Right forelimb (tissue), 1 donor: ENCODE measurements around the gene KRT71.
A peak's percentile ranks its signal among the peaks of the same experiment; 100 is the strongest.

Source experiments
- DNase-seq: peaks from one replicate; pipeline ENCODE4 v3.0.0-alpha.2; 2018

The KRT71 gene

GRCh38 chr12:52535574-52535973, 17.4 kb downstream of the KRT71 start:
- DNase-seq: no peak

GRCh38 chr12:52534482-52534881, 18.5 kb downstream of the KRT71 start:
- DNase-seq: no peak

GRCh38 chr12:52533686-52534470, 19.1 kb downstream of the KRT71 start:
- peak; percentile 40 for DNase-seq

GRCh38 chr12:52532636-52533035, 20.3 kb downstream of the KRT71 start:
- DNase-seq: peak; percentile 34

DNA sequence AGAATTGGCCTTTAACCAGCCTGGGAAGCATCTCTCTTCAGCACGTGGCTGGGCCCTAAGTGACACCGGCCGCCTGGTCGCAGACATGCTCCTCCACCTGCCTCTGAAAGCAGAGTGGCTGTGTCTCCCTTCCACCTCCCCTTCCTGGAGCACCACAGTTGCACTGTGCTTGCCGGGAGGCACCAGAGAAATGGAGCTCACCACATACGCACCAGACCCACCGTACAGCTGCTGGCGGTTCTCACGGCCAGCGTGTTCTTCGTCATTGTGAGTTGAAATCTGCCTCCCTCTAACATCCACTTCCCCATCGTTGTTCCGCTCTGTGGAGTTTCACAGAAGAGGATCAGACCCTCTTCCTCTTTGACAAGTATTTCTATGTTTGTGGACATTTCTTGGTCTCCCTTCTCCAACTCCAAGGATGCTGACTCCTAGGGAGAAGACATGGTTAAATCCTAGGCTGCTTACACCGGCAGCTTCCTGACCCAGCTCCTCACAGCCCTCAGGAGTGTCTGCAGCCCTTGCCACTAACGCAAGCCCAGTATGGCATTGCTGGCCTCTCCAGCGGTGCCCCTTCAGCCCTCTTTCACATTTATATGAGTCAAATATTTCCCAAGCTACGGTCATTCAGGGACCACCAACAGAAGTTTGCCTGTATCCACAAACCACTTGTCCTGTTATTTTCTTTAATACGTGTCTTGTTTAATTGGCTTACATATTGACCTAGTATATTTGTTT, 21.2 kb downstream of the KRT71 start:
- DNase-seq: peak; percentile 37

DNA sequence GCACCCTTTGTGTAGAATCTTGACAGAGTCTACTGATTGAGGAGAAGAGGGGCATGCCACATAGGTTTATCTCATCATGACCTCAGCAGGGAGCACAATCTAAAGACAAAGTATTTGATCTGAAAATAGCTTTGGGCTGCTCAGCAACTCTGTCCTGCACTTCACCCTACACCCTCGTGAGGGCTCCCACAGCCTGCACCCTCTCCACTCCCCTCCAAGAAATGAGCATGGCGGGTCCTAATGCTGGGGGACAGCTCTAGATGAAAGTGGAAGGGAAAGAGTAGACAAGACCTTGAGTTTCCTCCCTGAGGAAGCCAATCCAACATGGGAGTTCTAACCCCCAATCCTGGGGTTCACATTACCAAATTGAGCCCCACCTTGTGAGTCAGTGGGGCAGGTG, 22.0 kb downstream of the KRT71 start:
- DNase-seq: no peak

GRCh38 chr12:52530366-52530765, 22.6 kb downstream of the KRT71 start:
- no peak for DNase-seq

GRCh38 chr12:52529846-52530245, 23.1 kb downstream of the KRT71 start:
- DNase-seq: peak; percentile 13

DNA sequence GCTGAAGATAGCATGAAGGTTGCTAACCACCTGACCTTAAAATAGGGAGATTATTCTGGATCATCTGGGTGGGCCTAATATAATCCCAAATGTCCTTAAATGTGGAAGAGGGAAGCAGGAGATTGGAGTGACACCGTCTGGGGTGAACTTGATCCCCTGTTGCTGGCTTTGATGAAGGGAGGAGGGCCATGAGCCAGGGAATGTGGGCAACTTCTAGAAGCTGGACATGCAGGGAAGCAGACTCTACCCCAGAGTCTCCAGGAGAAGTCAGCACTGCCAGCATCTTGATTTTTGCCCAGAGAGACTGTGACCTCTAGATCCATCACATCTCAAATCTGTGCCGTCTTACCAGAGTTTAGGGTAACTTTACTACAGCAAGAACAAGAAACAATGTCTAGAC, 23.5 kb downstream of the KRT71 start:
- no peak for DNase-seq

GRCh38 chr12:52528641-52529143, 24.3 kb downstream of the KRT71 start:
- DNase-seq: peak; percentile 37

- peak; percentile 38 for DNase-seq
Measured at GRCh38 chr12:52527121-52527800, 25.7 kb downstream of the KRT71 start.

- peak; percentile 39 for DNase-seq
Measured at GRCh38 chr12:52526511-52526951, 26.4 kb downstream of the KRT71 start.

GRCh38 chr12:52525661-52526499, 27.1 kb downstream of the KRT71 start:
- DNase-seq: peak; percentile 21

DNA sequence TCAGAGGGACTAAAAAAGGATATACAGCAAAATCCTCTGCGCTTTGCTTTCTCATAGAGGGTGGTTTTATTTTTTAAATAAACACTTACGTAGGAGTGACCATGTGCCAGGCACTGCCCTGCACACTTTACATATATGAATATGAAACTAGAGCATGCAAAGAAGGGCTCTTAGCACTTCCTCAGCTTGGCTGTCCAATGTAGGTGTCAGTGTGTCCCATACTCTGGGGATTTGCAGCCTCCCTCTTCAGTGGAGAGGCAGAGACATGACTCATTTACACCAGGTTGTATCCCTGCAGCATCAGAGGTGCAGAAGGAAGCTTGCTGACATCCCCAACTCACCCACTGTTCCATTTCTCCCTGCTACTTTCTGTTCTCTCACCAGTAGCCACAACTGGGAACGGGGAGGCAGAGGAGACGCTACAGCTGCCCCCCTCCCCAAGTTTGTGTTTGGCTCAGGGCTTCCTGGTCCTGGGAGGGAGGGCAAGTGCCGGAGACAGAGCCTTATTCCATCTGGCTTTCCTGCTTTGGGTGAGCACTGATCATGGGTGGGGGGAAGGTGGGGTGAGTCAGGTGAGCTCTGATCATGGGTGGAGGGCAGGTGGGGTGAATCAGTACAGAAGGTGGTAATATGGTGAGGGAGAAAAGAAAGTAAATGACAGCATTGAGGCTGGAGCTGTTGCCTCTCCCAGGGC, 27.9 kb downstream of the KRT71 start:
- no peak for DNase-seq

GRCh38 chr12:52524241-52524897, 28.6 kb downstream of the KRT71 start:
- DNase-seq: no peak

DNA sequence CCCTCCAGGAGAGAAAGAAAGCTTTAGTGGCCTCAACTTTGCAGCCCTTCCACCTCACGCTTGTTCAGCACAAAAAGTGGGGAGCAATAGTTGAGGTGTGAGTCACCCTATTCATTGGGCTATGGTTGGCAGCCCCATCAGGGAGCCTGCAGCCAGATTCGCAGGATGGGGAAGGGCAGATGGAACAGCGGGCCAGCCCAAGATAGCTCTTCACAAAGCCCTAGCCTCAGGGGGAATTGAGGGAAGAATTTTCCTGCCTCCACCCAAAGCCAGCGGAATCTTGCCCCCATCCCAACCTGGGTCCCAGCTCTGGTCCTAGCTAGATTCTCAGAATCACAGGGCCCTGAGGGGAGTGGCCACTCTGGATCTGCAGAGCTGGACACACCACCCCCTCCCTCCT, 29.1 kb downstream of the KRT71 start:
- no peak for DNase-seq

DNA sequence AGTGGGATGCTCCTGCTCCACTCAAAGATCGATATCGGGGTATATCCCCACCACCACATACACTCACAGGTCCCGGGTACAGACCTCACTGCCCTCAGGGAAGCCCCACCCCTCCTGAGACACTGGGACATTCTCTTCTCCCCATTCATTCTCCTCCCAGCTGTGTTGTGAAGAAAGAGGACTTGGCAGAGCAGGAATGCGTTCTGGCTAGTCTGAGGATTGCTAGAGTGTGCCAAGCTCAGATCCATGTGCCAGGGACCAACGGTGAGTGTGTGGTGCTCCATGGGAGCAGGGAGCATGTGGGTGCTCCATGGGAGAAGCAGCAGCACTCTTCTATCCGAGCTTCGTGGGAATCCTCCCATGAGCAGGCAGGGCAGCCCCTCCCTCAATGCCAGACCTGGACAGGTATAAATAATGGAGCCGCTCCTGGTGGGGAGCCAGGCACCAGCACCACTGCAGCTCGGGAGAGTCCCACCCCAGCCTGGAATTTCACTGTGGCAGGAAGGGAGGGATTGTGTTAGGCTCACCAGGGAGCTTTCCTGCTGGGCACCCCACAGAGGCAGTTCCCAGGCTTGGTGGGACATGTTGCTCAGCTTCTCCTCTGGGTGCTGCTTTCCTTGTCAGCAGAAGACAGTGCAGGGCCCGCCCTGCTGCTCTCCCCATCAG, 30.5 kb downstream of the KRT71 start:
- no peak for DNase-seq

DNA sequence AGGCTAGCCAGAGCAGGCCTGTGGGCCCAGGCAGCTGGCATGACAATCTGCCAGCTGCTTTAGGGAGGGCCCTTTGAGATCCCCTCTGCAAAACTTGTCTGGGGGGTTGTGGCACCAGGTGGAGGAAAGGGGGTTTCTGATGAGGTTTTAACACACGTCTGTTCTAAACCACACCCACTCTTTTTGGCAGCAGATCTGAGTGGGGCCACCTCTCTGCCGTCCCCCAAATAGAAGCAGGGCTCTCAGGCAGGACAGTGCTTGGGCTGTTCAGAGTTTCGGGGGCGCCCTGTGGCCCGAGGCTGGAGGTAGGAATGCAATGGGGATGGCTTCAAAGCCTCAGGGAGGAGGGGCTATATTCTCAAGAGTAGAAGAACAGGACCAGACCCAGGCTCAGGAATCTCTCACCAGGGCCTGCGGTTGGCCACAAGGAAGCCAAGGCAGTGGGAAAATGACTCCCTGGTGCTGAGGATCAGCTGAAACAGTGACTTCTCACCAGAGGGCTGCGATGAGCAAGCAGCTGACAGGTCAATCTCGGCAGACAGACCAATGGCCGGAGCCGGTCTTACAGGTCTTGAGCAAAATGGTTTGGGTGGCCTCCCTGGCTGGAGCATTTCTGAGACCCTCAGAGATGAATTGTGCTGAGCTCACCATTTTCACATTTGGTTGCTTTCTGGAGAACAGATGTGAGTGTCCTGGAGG, 31.2 kb downstream of the KRT71 start:
- peak; percentile 52 for DNase-seq

DNA sequence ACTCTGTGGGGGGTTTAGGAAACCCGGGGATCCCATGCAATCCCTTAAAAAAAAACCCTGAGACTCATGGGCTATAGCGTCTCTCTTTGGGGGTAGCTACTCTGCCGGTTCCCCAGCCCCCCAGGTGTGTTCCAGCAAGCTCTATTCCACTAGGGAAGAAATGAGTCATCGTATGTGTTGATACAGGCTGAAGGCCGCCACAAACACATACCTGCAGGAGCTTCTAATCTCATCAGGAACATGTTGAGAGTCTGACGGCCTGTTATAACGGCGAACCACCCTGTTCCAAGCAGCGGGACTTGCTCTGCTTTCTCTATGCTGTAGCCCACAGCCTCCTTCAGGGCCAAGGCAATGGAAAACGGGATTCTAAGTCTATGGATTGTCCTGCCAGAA, 31.8 kb downstream of the KRT71 start:
- DNase-seq: peak; percentile 34
